Brain microvascular endothelial cell (primary cell): Measurements from ENCODE around the gene EXT2.
A peak's percentile ranks its signal among the peaks of the same experiment; 100 is the strongest.

Source experiments
- DNase-seq: peaks from one replicate; pipeline ENCODE4 v3.0.0-alpha.2; 2020
- H3K27ac ChIP-seq: fragments of 250-450 bp; sonication (Bioruptor Pico); 2 replicates; pipeline ENCODE4 v1.5.1; 2020; ENCODE audit warnings: mild to moderate bottlenecking, moderate library complexity
- H3K27me3 ChIP-seq: fragments of 250-450 bp; sonication (Bioruptor Pico); replicated peaks from 2 replicates; pipeline ENCODE4 v1.5.1; 2020; ENCODE audit warnings: mild to moderate bottlenecking
- H3K36me3 ChIP-seq: fragments of 250-450 bp; sonication (Bioruptor Pico); replicated peaks from 2 replicates; pipeline ENCODE4 v1.5.1; 2020; ENCODE audit warnings: mild to moderate bottlenecking
- H3K4me3 ChIP-seq: 2 replicates; pipeline ENCODE4 v1.5.1; 2011; ENCODE audit warnings: low read depth, mild to moderate bottlenecking, control low read depth, low read length, moderate library complexity
- CTCF ChIP-seq: IDR thresholded peaks from 2 replicates; pipeline ENCODE4 v1.5.1; 2011; ENCODE audit warnings: low read depth, mild to moderate bottlenecking, moderate library complexity, low read length, control low read depth, inconsistent platforms; ENCODE audit errors: missing control alignments
- in situ Hi-C: cut with HindIII; loops from 2 replicates; pipeline ENCODE4 v1.10.0; 2017; ENCODE audit warnings: low sequenced_read_pairs, low pct_ligation_motif_present

The EXT2 gene

DNA sequence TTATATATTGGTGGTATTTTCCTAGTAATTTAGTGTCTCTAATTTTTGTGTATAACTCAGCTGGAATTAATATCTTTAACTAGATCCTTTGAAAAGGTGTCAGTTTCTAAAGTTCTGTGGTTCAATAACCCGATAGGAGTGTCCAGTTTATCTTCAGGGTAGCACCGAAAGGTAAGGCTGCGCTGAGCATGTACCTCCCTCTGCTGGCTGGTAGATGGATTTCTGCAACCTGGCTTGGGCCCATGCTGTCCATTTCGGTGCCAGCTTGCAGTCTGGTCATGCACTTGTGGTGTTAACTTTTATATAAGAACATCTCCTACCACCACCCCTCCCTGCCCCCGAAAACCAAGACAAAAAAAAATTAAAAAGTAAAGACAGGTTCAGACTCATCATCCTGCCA is 24.7 kb downstream of the EXT2 start:
- H3K27ac ChIP-seq: no peak overlapping the region
- no peaks in the 10 kb centered on the region for H3K27me3 ChIP-seq
- TF ChIP-seq CTCF: peak; percentile 68
- DNase-seq: no peak
- no peak overlapping the region for H3K4me3 ChIP-seq
- in situ Hi-C loops: loop anchor here (25.0 kb wide), 2 partner anchors 192 to 417 kb away; partner anchors contain the start of gene ALX4
- peaks cover 4% of the 10 kb centered on the region for H3K36me3 ChIP-seq

DNA sequence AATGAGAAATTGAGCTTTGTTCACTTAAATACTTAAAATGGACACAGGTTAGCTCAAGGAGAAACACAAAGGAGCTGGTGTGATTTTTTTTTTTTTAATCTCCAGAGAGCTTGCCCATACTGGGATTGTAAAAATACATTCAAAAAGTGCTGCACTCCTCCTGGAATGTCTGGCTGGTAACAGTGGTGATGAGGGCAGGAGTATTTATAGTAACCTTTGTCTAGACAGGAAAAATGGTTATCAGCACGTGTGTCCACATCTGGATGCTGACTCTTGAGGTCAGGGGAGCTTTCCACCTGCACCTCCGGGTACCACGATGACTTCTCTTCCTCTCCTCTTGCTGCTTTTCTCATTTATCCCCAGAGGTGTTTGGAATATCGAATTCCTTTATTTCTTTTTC is 30.1 kb downstream of the EXT2 start:
- no peak overlapping the region for H3K4me3 ChIP-seq
- in situ Hi-C loops: no loop called here
- no peaks in the 10 kb centered on the region for H3K27me3 ChIP-seq
- no peak overlapping the region for H3K27ac ChIP-seq
- DNase-seq: no peak
- peaks cover 7% of the 10 kb centered on the region for H3K36me3 ChIP-seq
- TF ChIP-seq CTCF: no peak

- no peak overlapping the region for H3K27ac ChIP-seq
- H3K4me3 ChIP-seq: no peak overlapping the region
- in situ Hi-C loops: no loop called here
- DNase-seq: no peak
- TF ChIP-seq CTCF: no peak
- peaks cover 7% of the 10 kb centered on the region for H3K36me3 ChIP-seq
- no peaks in the 10 kb centered on the region for H3K27me3 ChIP-seq
Measured at GRCh38 chr11:44126304-44126703, 30.8 kb downstream of the EXT2 start.

- Histone ChIP-seq H3K4me3 (no peak overlapping the region), H3K27ac (no peak overlapping the region), H3K27me3 (no peaks in the 10 kb centered on the region), H3K36me3 (peaks cover 7% of the 10 kb centered on the region)
- no peak for TF ChIP-seq CTCF
- in situ Hi-C loops: no loop called here
- no peak for DNase-seq
Measured at GRCh38 chr11:44127130-44127529, 31.7 kb downstream of the EXT2 start.

DNA sequence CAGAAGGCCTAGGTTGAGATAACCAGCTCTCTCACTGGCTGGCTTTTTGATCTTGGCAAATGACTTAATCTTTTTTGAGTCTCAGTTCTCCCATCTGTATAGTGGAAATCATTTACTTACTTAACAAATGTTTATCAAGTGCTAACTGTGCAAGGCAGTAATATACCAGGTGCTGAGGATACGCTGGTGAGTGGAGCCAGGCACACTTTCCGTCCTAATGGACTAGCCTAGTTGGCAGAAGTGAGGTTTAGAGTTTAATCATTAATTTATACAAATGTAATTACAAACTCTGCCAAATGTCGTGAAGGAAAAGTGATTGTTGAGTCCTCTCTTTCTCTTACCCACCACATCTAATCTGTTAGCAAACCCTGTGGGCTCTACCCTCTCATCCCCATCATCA is 33.3 kb downstream of the EXT2 start:
- H3K27me3 ChIP-seq: no peaks in the 10 kb centered on the region
- no peak for TF ChIP-seq CTCF
- in situ Hi-C loops: no loop called here
- H3K36me3 ChIP-seq: peaks cover 7% of the 10 kb centered on the region
- no peak overlapping the region for H3K27ac ChIP-seq
- no peak overlapping the region for H3K4me3 ChIP-seq
- no peak for DNase-seq

GRCh38 chr11:44130751-44131150 is 35.3 kb downstream of the EXT2 start:
- DNase-seq: peak; percentile 24
- Histone ChIP-seq H3K27me3 (no peaks in the 10 kb centered on the region), H3K4me3 (no peak overlapping the region), H3K36me3 (peaks cover 3% of the 10 kb centered on the region), H3K27ac (no peak overlapping the region)
- TF ChIP-seq CTCF: peak; percentile 20
- in situ Hi-C loops: no loop called here
